Ovary (tissue), 9 donors: ENCODE data around the gene GLDN. TPM values are rescaled to one million over a fixed set of nuclear protein-coding genes. Genes with fewer than 3 reads are reported as not detected.

Source experiments
- DNase-seq, 5 donors: peaks; one replicate each; pipeline ENCODE4 v3.0.0-alpha.2; 2019 to 2020
- H3K27ac ChIP-seq, 2 donors: fragments of 200-600 bp; one replicate each; pipeline versions ENCODE4 v1.5.1 to v1.8.0; 2019 to 2022
- H3K27me3 ChIP-seq: fragments of 200-600 bp; one replicate; pipeline ENCODE4 v1.8.0; 2022
- H3K36me3 ChIP-seq: fragments of 200-600 bp; sonication (generic); one replicate; pipeline ENCODE4 v1.5.1; 2019
- H3K4me1 ChIP-seq: one replicate; pipeline ENCODE4 v1.8.1; 2013; ENCODE audit warnings: mild to moderate bottlenecking, moderate library complexity; ENCODE audit not compliant: insufficient read depth
- H3K4me3 ChIP-seq: fragments of 200-600 bp; sonication (generic); one replicate; pipeline ENCODE4 v1.5.1; 2017
- H3K9me3 ChIP-seq, 2 donors: fragments of 200-600 bp in 1 of 2; sonication (generic) in 1 of 2; one replicate each; pipeline versions ENCODE4 v1.5.1 to v1.8.1; 2013 to 2019; ENCODE audit warnings: mild to moderate bottlenecking in 1 of 2, moderate library complexity in 1 of 2
- CTCF ChIP-seq, 3 donors: fragments of 450-650 bp in 2 of 3; fragments of 200-600 bp in 1 of 3; IDR thresholded peaks; one replicate each; pipeline versions ENCODE4 v1.5.1 to v1.8.0; 2016 to 2022; ENCODE audit warnings: antibody characterized with exemption in 3 of 3, mild to moderate bottlenecking in 1 of 3
- EP300 ChIP-seq: sonication (generic); formaldehyde crosslinking; IDR thresholded peaks from one replicate; pipeline ENCODE4 v1.6.1; 2017; ENCODE audit warnings: antibody characterized with exemption
- POLR2A ChIP-seq: fragments of 450-650 bp; IDR thresholded peaks from one replicate; pipeline ENCODE4 v1.6.1; 2017; ENCODE audit warnings: antibody characterized with exemption, mild to moderate bottlenecking, moderate library complexity
- WGBS, 3 donors: extraction: QIAGEN DNeasy Blood & Tissue Kit in 1 of 3; methylation state at CpG; one replicate each; pipeline versions ENCODE4 v1.1.5 to v1.1.7; 2013 to 2017; 5-methylcytosine and 5-hydroxymethylcytosine counted together
- intact Hi-C, 4 donors: fragments of 100-400 bp; cut with DNase I; formaldehyde crosslinking; loops; one replicate each; pipeline versions ENCODE4 v1.11.0 to v1.15.1; 2022 to 2023
- polyA plus RNA-seq, 2 donors: library from polyadenylated mRNA; stranded (reverse); fragments of 200-250 nt in 1 of 2; fragments of 350-450 nt in 1 of 2; fragmentation: Illumina TruSeq in 1 of 2; extraction: RNeasy Lipid Tissue Mini Kit (QIAGEN cat#74804) in 1 of 2; gene quantifications; one replicate each; pipeline ENCODE4 v1.2.3, GENCODE V29; 2013 to 2014
- total RNA-seq, 7 donors: library from RNA; depleted of rRNA in 2 of 7; stranded (reverse); fragments of >200 nt in 2 of 7; fragmentation: NEBNext Ultra II Directional in 3 of 7; extraction: Animal tissue kit (Norgen Biotek cat#: 25700) in 3 of 7; gene quantifications; one replicate each; pipeline versions ENCODE4 v1.1.0 to v1.2.4, GENCODE V29; 2016 to 2023
- donor health status: DM: no; HTN: no; CAD: no; lungs with moderate emphysema.
- donor health status: DM: no; HTN: no; CAD: no.
- donor health status: Bipolar disorder and iron deficiency.
- donor health status: DM: yes; HTN: yes; CAD: no.
- donor health status: DM: no; HTN: no; CAD: no.
- donor health status: DM: yes; HTN: yes; CAD: no.

GLDN gene
- total and polyA plus RNA-seq, 9 donors, result 0.33 to 10.3 (median 2.3) TPM; not detected in 1

GRCh38 chr15:51334011-51334451, 7.4 kb upstream of the GLDN start:
- DNase-seq, result no peak
- Histone ChIP-seq H3K4me3 (no peak overlapping the region), H3K36me3 (no peaks in the 10 kb centered on the region), H3K27ac (no peak overlapping the region), H3K9me3 (no peaks in the 10 kb centered on the region), H3K27me3 (no peaks in the 10 kb centered on the region), H3K4me1 (no peaks in the 10 kb centered on the region)
- 23 to 48% (median 30%) methylated on average over 2 of the region's 2 CpGs for whole genome bisulfite sequencing, 3 donors
- no peak for TF ChIP-seq EP300
- no peak for TF ChIP-seq POLR2A
- TF ChIP-seq CTCF (IDR thresholded peaks at IDR 0.05), result no peak
- intact Hi-C loops, result no loop called here

GRCh38 chr15:51335087-51335486, 6.4 kb upstream of the GLDN start:
- no peaks in the 10 kb centered on the region for H3K4me1 ChIP-seq
- intact Hi-C loops, result no loop called here

GRCh38 chr15:51335538-51336410, 5.7 kb upstream of the GLDN start:
- no peaks in the 10 kb centered on the region for H3K27me3 ChIP-seq
- H3K9me3 ChIP-seq, result no peaks in the 10 kb centered on the region
- H3K27ac ChIP-seq, result no peak overlapping the region
- no peaks in the 10 kb centered on the region for H3K36me3 ChIP-seq
- intact Hi-C loops, result no loop called here
- no peaks in the 10 kb centered on the region for H3K4me1 ChIP-seq
- no peak overlapping the region for H3K4me3 ChIP-seq
- TF ChIP-seq POLR2A (no peak), EP300 (no peak), CTCF (IDR thresholded peaks at IDR 0.05) (no peak)
- no peak for DNase-seq
- WGBS, 3 donors, result 71 to 83% (median 73%) methylated on average over 9 of the region's 9 CpGs

More at GRCh38 chr15:51335087-51335486, 6.4 kb upstream of the GLDN start:
- WGBS, 3 donors, result 88 to 99% (median 96%) methylated on average over 5 of the region's 5 CpGs
- Histone ChIP-seq H3K27me3 (no peaks in the 10 kb centered on the region), H3K36me3 (no peaks in the 10 kb centered on the region), H3K9me3 (no peaks in the 10 kb centered on the region), H3K27ac (no peak overlapping the region), H3K4me3 (no peak overlapping the region)
- DNase-seq, result no peak
- TF ChIP-seq CTCF (IDR thresholded peaks at IDR 0.05), result no peak
- no peak for TF ChIP-seq POLR2A
- no peak for TF ChIP-seq EP300

GRCh38 chr15:51338496-51338895, 3.0 kb upstream of the GLDN start, which contains the start of gene CYP19A1:
Gene CYP19A1 (minus strand): TSS chr15:51338596. CDS start chr15:51242912, 95,684 bp downstream.
- no peak within 1 kb of the TSS for H3K4me3 ChIP-seq
- H3K9me3 ChIP-seq, result no peaks in the 10 kb centered on the region
- DNase-seq, result no peak
- 93 to 95% (median 94%) methylated on average over 6 of the region's 6 CpGs for WGBS, 3 donors
- peaks cover 3% of the 10 kb centered on the region for H3K4me1 ChIP-seq
- TF ChIP-seq EP300, result no peak
- no peak for TF ChIP-seq CTCF (IDR thresholded peaks at IDR 0.05)
- no peak for TF ChIP-seq POLR2A
- no peak within 1 kb of the TSS for H3K27ac ChIP-seq
- no peaks in the 10 kb centered on the region for H3K36me3 ChIP-seq
- intact Hi-C loops, result no loop called here
- H3K27me3 ChIP-seq, result no peaks in the 10 kb centered on the region
